Aorta (tissue), 5 donors: Measurements from ENCODE around the gene AFDN. TPM values are rescaled to one million over a fixed set of nuclear protein-coding genes. Genes with fewer than 3 reads are reported as not detected.

Experiments used
- ATAC-seq: fragments of 200-7000 bp; cut with Tn5 transposase; one replicate; pipeline ENCODE4 v1.9.1; 2022; ENCODE audit warnings: moderate library complexity; ENCODE audit not compliant: low FRiP score
- DNase-seq, 2 donors: peaks; one replicate each; pipeline ENCODE4 v3.0.0-alpha.2; 2020
- H3K27ac ChIP-seq, 2 donors: one replicate each; pipeline ENCODE4 v1.5.1; 2013; ENCODE audit warnings: low read length in 2 of 2, mild to moderate bottlenecking in 2 of 2, moderate library complexity in 2 of 2, control low read depth in 1 of 2, inconsistent platforms in 1 of 2, low read depth in 1 of 2
- H3K27me3 ChIP-seq, 2 donors: one replicate each; pipeline ENCODE4 v1.6.1; 2013; ENCODE audit warnings: control low read depth in 1 of 2, low read length in 1 of 2, mild to moderate bottlenecking in 1 of 2, moderate library complexity in 1 of 2; ENCODE audit not compliant: insufficient read depth in 2 of 2, control insufficient read depth in 1 of 2
- H3K36me3 ChIP-seq, 2 donors: one replicate each; pipeline ENCODE4 v1.6.1; 2013; ENCODE audit warnings: control low read depth in 1 of 2, low read length in 1 of 2, mild to moderate bottlenecking in 1 of 2; ENCODE audit not compliant: insufficient read depth in 2 of 2, control insufficient read depth in 1 of 2
- H3K4me1 ChIP-seq, 2 donors: one replicate each; pipeline ENCODE4 v1.6.1; 2013; ENCODE audit warnings: low read length in 2 of 2, control low read depth in 1 of 2, mild to moderate bottlenecking in 1 of 2, moderate library complexity in 1 of 2; ENCODE audit not compliant: insufficient read depth in 2 of 2, control insufficient read depth in 1 of 2
- H3K4me3 ChIP-seq, 2 donors: one replicate each; pipeline ENCODE4 v1.5.1; 2013; ENCODE audit warnings: low read length in 2 of 2, control low read depth in 1 of 2, mild to moderate bottlenecking in 1 of 2
- H3K9me3 ChIP-seq: one replicate; pipeline ENCODE4 v1.6.1; 2013; ENCODE audit warnings: mild to moderate bottlenecking, low read length; ENCODE audit not compliant: control insufficient read depth
- WGBS, 2 donors: extraction: QIAGEN DNeasy Blood & Tissue Kit; methylation state at CpG; one replicate each; pipeline ENCODE4 v1.1.7; 2013; 5-methylcytosine and 5-hydroxymethylcytosine counted together
- intact Hi-C, 2 donors: fragments of 100-400 bp; cut with DNase I; formaldehyde crosslinking; loops; one replicate each; pipeline versions ENCODE4 v1.14.2 to v1.15.0; 2022
- polyA plus RNA-seq, 2 donors: library from polyadenylated mRNA; stranded (reverse); fragments of 200-250 nt; gene quantifications; one replicate each; pipeline ENCODE4 v1.2.3, GENCODE V29; 2013
- total RNA-seq, 2 donors: library from RNA; stranded (reverse); fragmentation: NEBNext Ultra II Directional; extraction: Animal tissue kit (Norgen Biotek cat#: 25700); gene quantifications; one replicate each; pipeline ENCODE4 v1.2.1, GENCODE V29; 2021
- donor health status: healthy with polysubstance abuse.
- donor health status: Bipolar disorder and iron deficiency.
- donor health status: DM: no; HTN: no; CAD: no.
- donor health status: DM: no; HTN: no; CAD: no.
- donor health status: DM: yes; HTN: yes; CAD: no.

AFDN gene
- total and polyA plus RNA-seq, 4 donors = 15.5 to 99.2 (median 47.5) TPM

GRCh38 chr6:167794161-167795157, 32.3 kb upstream of the AFDN start:
- ATAC-seq = no peak
- WGBS, 2 donors = 89 to 92% methylated on average over 18 of the region's 18 CpGs

GRCh38 chr6:167795321-167795811, 31.3 kb upstream of the AFDN start:
- intact Hi-C loops = no loop called here
- H3K4me1 ChIP-seq = no peaks in the 10 kb centered on the region
- H3K27me3 ChIP-seq = no peaks in the 10 kb centered on the region
- no peaks in the 10 kb centered on the region for H3K36me3 ChIP-seq
- DNase-seq (no peak), ATAC-seq (no peak)
- H3K9me3 ChIP-seq = no peaks in the 10 kb centered on the region
- no peak overlapping the region for H3K27ac ChIP-seq
- WGBS, 2 donors = 84 to 85% methylated on average over 17 of the region's 17 CpGs
- H3K4me3 ChIP-seq = no peak overlapping the region

More at GRCh38 chr6:167794161-167795157, 32.3 kb upstream of the AFDN start:
- DNase-seq = no peak
- no peak overlapping the region for H3K4me3 ChIP-seq
- H3K9me3 ChIP-seq = no peaks in the 10 kb centered on the region
- H3K27ac ChIP-seq = no peak overlapping the region
- intact Hi-C loops = no loop called here
- H3K27me3 ChIP-seq = no peaks in the 10 kb centered on the region
- no peaks in the 10 kb centered on the region for H3K36me3 ChIP-seq
- no peaks in the 10 kb centered on the region for H3K4me1 ChIP-seq

DNA sequence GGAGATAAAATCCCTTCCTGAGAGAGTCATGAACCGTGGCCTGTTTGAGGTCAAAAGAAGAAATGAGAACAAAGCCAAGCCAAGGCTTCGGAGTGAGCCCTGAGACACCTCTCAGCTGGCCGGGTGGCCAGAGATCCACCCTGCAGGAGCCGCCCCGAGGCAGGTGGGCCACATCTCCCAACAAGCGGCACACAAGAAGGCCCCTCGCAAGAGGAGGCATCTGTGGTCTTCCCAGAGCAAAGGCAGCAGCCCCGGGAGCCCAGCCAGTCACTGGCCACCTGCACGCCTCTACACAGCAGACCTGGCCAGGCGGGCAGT, 30.9 kb upstream of the AFDN start:
- no peaks in the 10 kb centered on the region for H3K27me3 ChIP-seq
- H3K4me3 ChIP-seq = no peak overlapping the region
- no peak overlapping the region for H3K27ac ChIP-seq
- intact Hi-C loops = no loop called here
- no peaks in the 10 kb centered on the region for H3K4me1 ChIP-seq
- 75 to 78% methylated on average over 10 of the region's 10 CpGs for WGBS, 2 donors
- H3K36me3 ChIP-seq = no peaks in the 10 kb centered on the region
- ATAC-seq (no peak), DNase-seq (no peak)
- H3K9me3 ChIP-seq = no peaks in the 10 kb centered on the region

DNA sequence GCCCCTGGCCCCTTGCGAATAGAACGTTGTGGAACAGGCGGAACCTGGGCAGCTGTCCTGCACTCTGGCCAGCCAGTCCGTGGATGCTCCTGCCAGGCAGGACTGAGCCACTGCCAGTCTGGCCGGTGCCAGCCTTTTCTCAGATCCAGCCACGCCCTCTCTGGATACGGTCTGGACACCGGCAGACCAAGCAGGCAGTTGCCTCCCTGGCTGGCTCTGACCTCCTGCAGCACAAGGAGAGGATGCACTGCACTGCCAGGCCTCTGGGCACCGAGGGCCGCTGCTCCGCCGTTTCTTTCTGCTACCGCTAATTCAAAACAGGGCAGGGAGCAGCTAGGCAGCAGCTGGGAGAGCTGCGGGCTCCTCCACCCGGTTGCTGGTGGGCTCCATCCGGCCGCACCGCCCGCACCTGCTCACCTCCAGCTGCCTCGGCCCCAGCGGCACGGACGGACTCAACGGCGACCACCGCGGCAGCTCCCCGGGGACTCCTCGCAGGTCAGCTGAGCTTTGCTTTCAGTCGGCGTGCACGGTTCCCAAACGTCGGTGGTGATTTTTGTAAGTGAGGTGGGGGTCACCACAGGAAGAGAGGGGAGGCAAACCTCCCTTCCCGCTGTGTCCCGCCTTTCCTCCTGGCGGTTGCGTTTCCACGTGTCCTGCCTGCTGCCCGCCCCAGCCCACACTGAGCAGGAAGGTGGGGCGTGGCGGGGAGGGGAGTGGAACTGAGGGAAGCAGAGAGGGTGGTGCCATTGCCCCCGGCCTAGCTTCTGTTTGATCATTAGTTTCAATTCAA, 30.3 kb upstream of the AFDN start:
- Histone ChIP-seq H3K27ac (no peak overlapping the region), H3K27me3 (no peaks in the 10 kb centered on the region), H3K36me3 (no peaks in the 10 kb centered on the region), H3K9me3 (no peaks in the 10 kb centered on the region), H3K4me1 (no peaks in the 10 kb centered on the region), H3K4me3 (no peak overlapping the region)
- ATAC-seq (peak; percentile 74), DNase-seq (no peak)
- intact Hi-C loops = no loop called here
- 6 to 13% methylated on average over 36 to 43 of the region's 43 CpGs for WGBS, 2 donors

GRCh38 chr6:167797011-167797471, 29.7 kb upstream of the AFDN start:
- DNase-seq (no peak), ATAC-seq (peak; percentile 19)
- 79% methylated on average over 31 of the region's 31 CpGs for WGBS, 2 donors
- no peak overlapping the region for H3K27ac ChIP-seq
- H3K4me1 ChIP-seq = no peaks in the 10 kb centered on the region
- H3K36me3 ChIP-seq = no peaks in the 10 kb centered on the region
- H3K4me3 ChIP-seq = no peak overlapping the region
- no peaks in the 10 kb centered on the region for H3K27me3 ChIP-seq
- H3K9me3 ChIP-seq = no peaks in the 10 kb centered on the region
- intact Hi-C loops = no loop called here

- no peaks in the 10 kb centered on the region for H3K36me3 ChIP-seq
- H3K9me3 ChIP-seq = no peaks in the 10 kb centered on the region
- DNase-seq (no peak), ATAC-seq (no peak)
- H3K27me3 ChIP-seq = no peaks in the 10 kb centered on the region
- no peaks in the 10 kb centered on the region for H3K4me1 ChIP-seq
- 92 to 93% methylated on average over 20 of the region's 20 CpGs for WGBS, 2 donors
- intact Hi-C loops = no loop called here
- no peak overlapping the region for H3K4me3 ChIP-seq
- H3K27ac ChIP-seq = no peak overlapping the region
Measured at GRCh38 chr6:167797476-167798265, 29.0 kb upstream of the AFDN start.

GRCh38 chr6:167798453-167798852, 28.3 kb upstream of the AFDN start:
- Histone ChIP-seq H3K4me1 (no peaks in the 10 kb centered on the region), H3K27ac (no peak overlapping the region), H3K9me3 (no peaks in the 10 kb centered on the region), H3K27me3 (no peaks in the 10 kb centered on the region), H3K4me3 (no peak overlapping the region), H3K36me3 (no peaks in the 10 kb centered on the region)
- 92 to 96% methylated on average over 12 of the region's 12 CpGs for WGBS, 2 donors
- no peak for ATAC-seq
- no peak for DNase-seq
- intact Hi-C loops = no loop called here

- 74 to 79% methylated on average over 23 of the region's 23 CpGs for WGBS, 2 donors
- Histone ChIP-seq H3K27me3 (no peaks in the 10 kb centered on the region), H3K4me3 (no peak overlapping the region), H3K27ac (no peak overlapping the region), H3K4me1 (no peaks in the 10 kb centered on the region), H3K9me3 (no peaks in the 10 kb centered on the region), H3K36me3 (no peaks in the 10 kb centered on the region)
- intact Hi-C loops = no loop called here
- ATAC-seq = no peak
- DNase-seq = no peak
Measured at GRCh38 chr6:167799033-167799821, 27.5 kb upstream of the AFDN start.
